HEK293T (cell line): ENCODE results near the gene ALPG.

Experiments used
- ELF4 ChIP-seq: fragments of 450-650 bp; IDR thresholded peaks from 2 replicates; pipeline ENCODE4 v1.6.1; 2017; ENCODE audit warnings: antibody characterized with exemption
- FOXA1 ChIP-seq: fragments of 450-650 bp; IDR thresholded peaks from 2 replicates; pipeline ENCODE4 v1.6.1; 2016; ENCODE audit warnings: mild to moderate bottlenecking
- FOXK2 ChIP-seq: fragments of 450-650 bp; IDR thresholded peaks from 2 replicates; pipeline ENCODE4 v1.6.1; 2016; ENCODE audit warnings: mild to moderate bottlenecking
- FOXM1 ChIP-seq: fragments of 450-650 bp; IDR thresholded peaks from 2 replicates; pipeline ENCODE4 v1.6.1; 2017; ENCODE audit warnings: mild to moderate bottlenecking, borderline replicate concordance
- L3MBTL2 ChIP-seq: fragments of 450-650 bp; conservative IDR thresholded peaks from 2 replicates; pipeline ENCODE4 v1.6.1; 2016; ENCODE audit warnings: mild to moderate bottlenecking
- SP1 ChIP-seq: fragments of 450-650 bp; IDR thresholded peaks from 2 replicates; pipeline ENCODE4 v1.6.1; 2017
- TF ChIP-seq, protein P1 (sequence below): fragments of 450-650 bp; IDR thresholded peaks from 2 replicates; pipeline ENCODE4 v1.6.1; 2016

DNA sequence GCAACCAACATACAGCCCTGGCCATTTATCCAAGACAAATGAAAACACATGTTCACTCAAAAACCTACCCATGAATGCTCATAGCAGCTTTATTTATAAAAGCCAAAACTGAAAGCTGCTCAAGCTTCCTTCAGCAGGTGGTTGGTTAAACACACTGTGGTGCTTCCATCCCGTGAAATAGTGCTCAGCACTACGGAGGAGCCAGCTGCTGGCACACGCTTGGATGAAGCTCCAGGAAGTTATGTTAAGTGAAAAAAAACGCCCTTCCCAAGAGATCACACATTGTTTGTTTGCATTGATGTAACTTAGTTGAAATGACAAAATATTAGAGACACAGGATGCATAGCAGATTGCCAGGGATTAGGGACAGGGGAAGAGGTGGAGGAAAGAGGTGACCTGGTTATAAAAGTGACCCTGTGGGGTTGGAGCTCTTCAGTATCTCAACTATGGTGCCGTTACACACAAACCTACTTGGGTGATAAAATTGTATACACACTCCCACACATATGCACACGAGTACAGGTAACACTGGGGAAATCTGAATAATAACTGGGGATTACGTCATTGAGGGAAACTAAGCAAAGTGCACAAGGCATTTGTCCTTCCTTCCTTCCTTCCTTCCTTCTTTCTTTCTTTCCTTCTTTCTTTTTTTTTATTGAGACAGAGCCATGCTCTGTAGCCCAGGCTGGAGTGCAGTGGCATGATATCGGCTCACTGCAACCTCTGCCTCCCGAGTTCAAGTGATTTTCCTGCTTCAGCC is 6.2 kb upstream of the ALPG start:
- TF ChIP-seq, protein P1, sequence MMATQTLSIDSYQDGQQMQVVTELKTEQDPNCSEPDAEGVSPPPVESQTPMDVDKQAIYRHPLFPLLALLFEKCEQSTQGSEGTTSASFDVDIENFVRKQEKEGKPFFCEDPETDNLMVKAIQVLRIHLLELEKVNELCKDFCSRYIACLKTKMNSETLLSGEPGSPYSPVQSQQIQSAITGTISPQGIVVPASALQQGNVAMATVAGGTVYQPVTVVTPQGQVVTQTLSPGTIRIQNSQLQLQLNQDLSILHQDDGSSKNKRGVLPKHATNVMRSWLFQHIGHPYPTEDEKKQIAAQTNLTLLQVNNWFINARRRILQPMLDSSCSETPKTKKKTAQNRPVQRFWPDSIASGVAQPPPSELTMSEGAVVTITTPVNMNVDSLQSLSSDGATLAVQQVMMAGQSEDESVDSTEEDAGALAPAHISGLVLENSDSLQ: no peak
- TF ChIP-seq SP1: no peak
- no peak for TF ChIP-seq FOXM1
- TF ChIP-seq L3MBTL2: no peak
- no peak for TF ChIP-seq FOXA1
- TF ChIP-seq ELF4: no peak
- TF ChIP-seq FOXK2: no peak
